ENCODE results near the gene PDP2. TPM values are rescaled to one million over a fixed set of nuclear protein-coding genes. Genes with fewer than 3 reads are reported as not detected.

PDP2 gene
- total RNA-seq, 4 donors from 2014 or later, result 3.7 to 11.7 (median 5.8) TPM

GRCh38 chr16:66888647-66889615, 8.6 kb downstream of the PDP2 start:
- no peak for ATAC-seq
- Histone ChIP-seq H3K27ac (no peak overlapping the region), H3K4me3 (no peak overlapping the region), H3K36me3 (peaks cover 0 to 42% of the 10 kb centered on the region in 2 donors), H3K27me3 (no peaks in the 10 kb centered on the region), H3K4me1 (no peaks in the 10 kb centered on the region), H3K9me3 (no peaks in the 10 kb centered on the region)
- TF ChIP-seq EP300 (IDR thresholded peaks at IDR 0.05) (no peak), CTCF (IDR thresholded peaks at IDR 0.05) (no peak), POLR2A (IDR thresholded peaks at IDR 0.05) (no peak), POLR2AphosphoS5 (IDR thresholded peaks at IDR 0.05) (no peak)
- 90 to 91% methylated on average over 6 of the region's 6 CpGs for WGBS, 2 donors (ENCODE audit: low coverage in 1 of 2)

GRCh38 chr16:66889622-66890021, 9.3 kb downstream of the PDP2 start:
- peaks cover 0 to 35% of the 10 kb centered on the region in 2 donors for H3K36me3 ChIP-seq
- H3K4me3 ChIP-seq, result no peak overlapping the region
- H3K27ac ChIP-seq, result no peak overlapping the region
- WGBS, 2 donors (ENCODE audit: low coverage in 1 of 2), result 65 to 67% methylated on average over 4 of the region's 4 CpGs
- no peak for TF ChIP-seq CTCF (IDR thresholded peaks at IDR 0.05)
- TF ChIP-seq EP300 (IDR thresholded peaks at IDR 0.05), result no peak
- no peak for TF ChIP-seq POLR2AphosphoS5 (IDR thresholded peaks at IDR 0.05)
- no peak for TF ChIP-seq POLR2A (IDR thresholded peaks at IDR 0.05)
- no peaks in the 10 kb centered on the region for H3K9me3 ChIP-seq
- H3K27me3 ChIP-seq, result no peaks in the 10 kb centered on the region
- no peak for ATAC-seq
- H3K4me1 ChIP-seq, result no peaks in the 10 kb centered on the region

- no peaks in the 10 kb centered on the region for H3K27me3 ChIP-seq
- no peak for ATAC-seq
- no peak for TF ChIP-seq EP300 (IDR thresholded peaks at IDR 0.05)
- TF ChIP-seq POLR2A (IDR thresholded peaks at IDR 0.05), result no peak
- TF ChIP-seq POLR2AphosphoS5 (IDR thresholded peaks at IDR 0.05), result no peak
- TF ChIP-seq CTCF (IDR thresholded peaks at IDR 0.05), result no peak
- no peak overlapping the region for H3K27ac ChIP-seq
- WGBS, 2 donors (ENCODE audit: low coverage in 1 of 2), result 68 to 89% methylated on average over 1 to 2 of the region's 2 CpGs
- peaks cover 0 to 24% of the 10 kb centered on the region in 2 donors for H3K36me3 ChIP-seq
- H3K4me1 ChIP-seq, result peaks cover 0 to 10% (median 2%) of the 10 kb centered on the region in 3 donors
- H3K4me3 ChIP-seq, result no peak overlapping the region
- no peaks in the 10 kb centered on the region for H3K9me3 ChIP-seq
Measured at GRCh38 chr16:66890799-66891198, 10.5 kb downstream of the PDP2 start.

GRCh38 chr16:66891360-66891759, 11.0 kb downstream of the PDP2 start:
- peaks cover 0 to 11% (median 2%) of the 10 kb centered on the region in 3 donors for H3K4me1 ChIP-seq
- H3K36me3 ChIP-seq, result peaks cover 0 to 18% of the 10 kb centered on the region in 2 donors
- 82 to 84% methylated on average over 3 of the region's 4 CpGs for WGBS, 2 donors (ENCODE audit: low coverage in 1 of 2)
- H3K9me3 ChIP-seq, result no peaks in the 10 kb centered on the region
- TF ChIP-seq CTCF (IDR thresholded peaks at IDR 0.05) (no peak), EP300 (IDR thresholded peaks at IDR 0.05) (no peak), POLR2A (IDR thresholded peaks at IDR 0.05) (no peak)
- no peak for ATAC-seq
- no peaks in the 10 kb centered on the region for H3K27me3 ChIP-seq
- no peak overlapping the region for H3K27ac ChIP-seq
- no peak overlapping the region for H3K4me3 ChIP-seq

- WGBS, 2 donors (ENCODE audit: low coverage in 1 of 2), result 82 to 97% methylated on average over 4 to 6 of the region's 6 CpGs
- Histone ChIP-seq H3K4me1 (peaks cover 0 to 12% (median 2%) of the 10 kb centered on the region in 3 donors), H3K4me3 (no peak overlapping the region), H3K9me3 (no peaks in the 10 kb centered on the region), H3K36me3 (peaks cover 0 to 14% of the 10 kb centered on the region in 2 donors), H3K27me3 (no peaks in the 10 kb centered on the region), H3K27ac (no peak overlapping the region)
- no peak for ATAC-seq
- TF ChIP-seq CTCF (IDR thresholded peaks at IDR 0.05), result no peak
- TF ChIP-seq POLR2AphosphoS5 (IDR thresholded peaks at IDR 0.05), result no peak
- TF ChIP-seq POLR2A (IDR thresholded peaks at IDR 0.05), result no peak
- TF ChIP-seq EP300 (IDR thresholded peaks at IDR 0.05), result no peak
Measured at GRCh38 chr16:66891797-66892196, 11.5 kb downstream of the PDP2 start.
